ENCODE measurements around the gene PPP2R2C. TPM values are rescaled to one million over a fixed set of nuclear protein-coding genes. Genes with fewer than 3 reads are reported as not detected.

Gene PPP2R2C
- total RNA-seq, 2 donors from 2014 or later = 8.0 to 10.4 TPM

DNA sequence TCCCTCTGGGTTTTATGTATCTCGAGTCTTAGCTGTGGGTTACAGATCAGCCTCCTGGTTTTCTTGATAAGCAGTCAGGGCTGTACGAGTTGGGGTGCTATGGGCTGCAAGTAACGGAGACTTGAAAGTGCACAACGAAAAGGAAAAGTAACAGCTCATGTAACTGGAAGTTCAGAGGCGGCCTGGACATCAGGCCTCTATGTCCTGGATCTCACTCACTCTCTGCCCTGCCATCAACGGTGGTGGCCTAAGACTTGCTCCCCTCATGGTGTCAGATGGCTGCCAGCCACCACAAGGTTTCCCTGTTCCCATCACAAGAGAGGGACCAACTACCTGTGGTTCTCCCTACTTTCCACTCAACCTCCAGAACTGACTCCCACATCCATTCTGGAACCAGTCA, 4.8 kb downstream of the PPP2R2C start:
- H3K27me3 ChIP-seq (replicated peaks; ENCODE audit: insufficient read depth) = no peaks in the 10 kb centered on the region
- H3K27ac ChIP-seq = no peak overlapping the region
- TF ChIP-seq POLR2AphosphoS5 (IDR thresholded peaks at IDR 0.05) (no peak), POLR2A (IDR thresholded peaks at IDR 0.05) (no peak)
- TF ChIP-seq, protein P1, sequence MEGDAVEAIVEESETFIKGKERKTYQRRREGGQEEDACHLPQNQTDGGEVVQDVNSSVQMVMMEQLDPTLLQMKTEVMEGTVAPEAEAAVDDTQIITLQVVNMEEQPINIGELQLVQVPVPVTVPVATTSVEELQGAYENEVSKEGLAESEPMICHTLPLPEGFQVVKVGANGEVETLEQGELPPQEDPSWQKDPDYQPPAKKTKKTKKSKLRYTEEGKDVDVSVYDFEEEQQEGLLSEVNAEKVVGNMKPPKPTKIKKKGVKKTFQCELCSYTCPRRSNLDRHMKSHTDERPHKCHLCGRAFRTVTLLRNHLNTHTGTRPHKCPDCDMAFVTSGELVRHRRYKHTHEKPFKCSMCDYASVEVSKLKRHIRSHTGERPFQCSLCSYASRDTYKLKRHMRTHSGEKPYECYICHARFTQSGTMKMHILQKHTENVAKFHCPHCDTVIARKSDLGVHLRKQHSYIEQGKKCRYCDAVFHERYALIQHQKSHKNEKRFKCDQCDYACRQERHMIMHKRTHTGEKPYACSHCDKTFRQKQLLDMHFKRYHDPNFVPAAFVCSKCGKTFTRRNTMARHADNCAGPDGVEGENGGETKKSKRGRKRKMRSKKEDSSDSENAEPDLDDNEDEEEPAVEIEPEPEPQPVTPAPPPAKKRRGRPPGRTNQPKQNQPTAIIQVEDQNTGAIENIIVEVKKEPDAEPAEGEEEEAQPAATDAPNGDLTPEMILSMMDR (IDR thresholded peaks at IDR 0.05) = no peak
- no peaks in the 10 kb centered on the region for H3K4me1 ChIP-seq (replicated peaks)
- H3K9me3 ChIP-seq = no peaks in the 10 kb centered on the region
- no peak overlapping the region for H3K4me3 ChIP-seq
- no peaks in the 10 kb centered on the region for H3K36me3 ChIP-seq
- WGBS = 81% methylated on average over 6 of the region's 6 CpGs
- intact Hi-C loops (cut with DNase I) = no loop called here
- no peak for DNase-seq (ENCODE audit: low spot score)

DNA sequence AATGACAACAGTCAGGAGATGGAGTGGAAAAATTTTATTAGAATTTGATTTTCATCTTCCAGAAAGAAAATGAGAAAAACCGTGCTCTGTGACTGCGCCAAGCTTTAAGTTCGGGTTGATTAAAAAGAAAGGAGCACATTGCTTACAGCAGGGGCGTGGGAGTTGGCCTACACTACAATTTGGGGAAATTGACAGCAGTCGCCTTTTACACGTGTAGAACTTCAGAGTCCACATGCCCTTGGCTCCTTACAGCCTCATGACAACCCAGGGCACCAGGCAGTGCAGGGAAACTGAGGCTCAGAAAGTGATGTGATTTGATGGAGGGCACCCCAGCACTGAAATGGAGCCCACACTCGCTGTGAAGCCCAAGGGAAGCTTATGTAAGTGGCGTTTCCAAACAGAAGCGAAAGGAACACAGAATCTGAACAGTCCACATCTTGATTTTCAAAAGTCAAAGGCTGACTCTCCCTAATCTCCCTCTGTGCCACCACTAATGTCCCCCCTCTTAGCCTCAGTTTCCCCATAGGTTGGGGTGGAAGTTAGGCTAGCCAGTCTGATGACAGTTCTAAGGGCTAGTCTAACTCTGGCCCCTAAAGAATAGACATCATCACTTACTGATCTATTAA, 5.5 kb downstream of the PPP2R2C start:
- no peaks in the 10 kb centered on the region for H3K27me3 ChIP-seq (replicated peaks; ENCODE audit: insufficient read depth)
- H3K27ac ChIP-seq = no peak overlapping the region
- H3K36me3 ChIP-seq = no peaks in the 10 kb centered on the region
- no peaks in the 10 kb centered on the region for H3K4me1 ChIP-seq (replicated peaks)
- no peak for DNase-seq (ENCODE audit: low spot score)
- 85% methylated on average over 9 of the region's 9 CpGs for WGBS
- TF ChIP-seq POLR2A (IDR thresholded peaks at IDR 0.05) (no peak), POLR2AphosphoS5 (IDR thresholded peaks at IDR 0.05) (no peak)
- TF ChIP-seq, protein P1 (IDR thresholded peaks at IDR 0.05) = no peak
- no peaks in the 10 kb centered on the region for H3K9me3 ChIP-seq
- intact Hi-C loops (cut with DNase I) = no loop called here
- H3K4me3 ChIP-seq = no peak overlapping the region

DNA sequence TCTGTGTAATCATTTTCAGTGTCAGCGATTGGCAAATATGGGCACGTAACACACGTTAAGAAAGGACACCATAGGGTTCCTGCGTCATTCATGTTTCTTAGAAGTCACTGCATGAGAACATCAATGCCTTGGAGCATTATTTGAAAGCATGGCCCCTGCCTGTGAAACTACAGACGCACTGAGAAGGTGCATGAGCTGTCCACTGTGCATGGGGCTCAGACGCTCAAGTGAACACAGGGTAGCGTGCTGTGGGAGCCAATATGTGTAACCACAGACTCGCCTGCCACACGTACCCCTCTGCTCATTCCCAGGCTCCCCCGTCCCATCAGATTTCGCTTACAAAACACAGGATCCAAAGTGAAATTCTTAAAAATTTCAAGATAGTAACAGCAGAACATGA, 6.5 kb downstream of the PPP2R2C start:
- intact Hi-C loops (cut with DNase I) = no loop called here
- TF ChIP-seq, protein P1 (IDR thresholded peaks at IDR 0.05) = no peak
- TF ChIP-seq POLR2A (IDR thresholded peaks at IDR 0.05) = no peak
- no peak for TF ChIP-seq POLR2AphosphoS5 (IDR thresholded peaks at IDR 0.05)
- DNase-seq (ENCODE audit: low spot score) = no peak
- H3K27me3 ChIP-seq (replicated peaks; ENCODE audit: insufficient read depth) = no peaks in the 10 kb centered on the region
- no peak overlapping the region for H3K4me3 ChIP-seq
- no peaks in the 10 kb centered on the region for H3K9me3 ChIP-seq
- H3K27ac ChIP-seq = no peak overlapping the region
- 84% methylated on average over 11 of the region's 11 CpGs for WGBS
- H3K4me1 ChIP-seq (replicated peaks) = no peaks in the 10 kb centered on the region
- H3K36me3 ChIP-seq = no peaks in the 10 kb centered on the region

DNA sequence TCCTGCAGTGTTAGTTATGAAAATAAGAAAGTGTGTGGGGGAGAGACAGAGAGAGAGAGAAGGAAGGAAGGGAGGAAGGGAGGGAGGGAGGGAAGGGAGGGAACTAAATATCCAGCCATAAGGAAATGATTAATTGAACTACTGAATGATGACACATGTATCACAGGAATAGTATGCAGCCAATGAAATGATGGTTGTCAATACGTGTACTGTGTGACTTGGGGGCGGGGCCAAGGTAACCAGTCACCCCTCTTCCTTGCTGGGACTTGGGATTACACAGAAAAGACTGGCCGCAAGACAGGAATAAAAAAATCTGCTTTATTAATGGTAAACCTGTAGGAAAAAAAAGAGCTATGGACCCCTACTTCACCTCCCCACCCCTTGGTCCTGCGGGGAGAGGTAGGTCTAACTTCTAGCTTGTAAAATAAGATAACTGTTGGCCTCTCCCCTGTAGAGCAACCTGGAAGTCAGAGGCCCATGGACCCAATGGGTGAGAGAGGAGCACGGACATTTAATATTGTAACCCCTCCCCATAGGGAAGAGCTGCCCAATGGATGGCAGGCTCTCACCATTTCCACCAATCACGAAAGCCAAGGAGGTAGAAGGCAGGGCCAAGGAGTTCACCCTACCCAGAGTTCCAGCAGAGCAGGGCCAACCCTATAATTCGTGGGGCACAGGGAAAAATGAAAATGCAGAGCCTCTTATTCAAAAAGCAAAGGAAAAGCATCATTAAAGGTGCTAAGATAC, 7.4 kb downstream of the PPP2R2C start:
- Histone ChIP-seq H3K27me3 (replicated peaks; ENCODE audit: insufficient read depth) (no peaks in the 10 kb centered on the region), H3K36me3 (no peaks in the 10 kb centered on the region), H3K27ac (no peak overlapping the region), H3K9me3 (no peaks in the 10 kb centered on the region), H3K4me1 (replicated peaks) (no peaks in the 10 kb centered on the region), H3K4me3 (no peak overlapping the region)
- no peak for DNase-seq (ENCODE audit: low spot score)
- no peak for TF ChIP-seq POLR2A (IDR thresholded peaks at IDR 0.05)
- no peak for TF ChIP-seq POLR2AphosphoS5 (IDR thresholded peaks at IDR 0.05)
- TF ChIP-seq, protein P1 (IDR thresholded peaks at IDR 0.05) = no peak
- WGBS = 78% methylated on average over 7 of the region's 7 CpGs
- intact Hi-C loops (cut with DNase I) = no loop called here

Measured in prostate gland (tissue), 2 donors.